ENCODE results near the gene ETFA. TPM values are rescaled to one million over a fixed set of nuclear protein-coding genes. Genes with fewer than 3 reads are reported as not detected.

The ETFA gene
- polyA plus RNA-seq, 4 donors = 156 to 179 (median 164) TPM

GRCh38 chr15:76179023-76179422 is 132.2 kb downstream of the ETFA start:
- DNase-seq (ENCODE audit: low read depth in 4 of 4, low spot score in 3 of 4) = no peak

- no peak for DNase-seq (ENCODE audit: low read depth in 4 of 4, low spot score in 3 of 4)
Measured at GRCh38 chr15:76178296-76179000, 132.8 kb downstream of the ETFA start.

- DNase-seq (ENCODE audit: low read depth in 4 of 4, low spot score in 3 of 4) = no peak
Measured at GRCh38 chr15:76177491-76178040, 133.7 kb downstream of the ETFA start.

- no peak for DNase-seq (ENCODE audit: low read depth in 4 of 4, low spot score in 3 of 4)
Measured at GRCh38 chr15:76176487-76177085, 134.7 kb downstream of the ETFA start.

- no peak for DNase-seq (ENCODE audit: low read depth in 4 of 4, low spot score in 3 of 4)
Measured at GRCh38 chr15:76176059-76176458, 135.2 kb downstream of the ETFA start.

- DNase-seq (ENCODE audit: low read depth in 4 of 4, low spot score in 3 of 4) = no peak
Measured at GRCh38 chr15:76175442-76175841, 135.8 kb downstream of the ETFA start.

- no peak for DNase-seq (ENCODE audit: low read depth in 4 of 4, low spot score in 3 of 4)
Measured at GRCh38 chr15:76174654-76175053, 136.6 kb downstream of the ETFA start.

GRCh38 chr15:76173317-76173834 is 137.9 kb downstream of the ETFA start:
- no peak for DNase-seq (ENCODE audit: low read depth in 4 of 4, low spot score in 3 of 4)

- DNase-seq (ENCODE audit: low read depth in 4 of 4, low spot score in 3 of 4) = no peak
Measured at GRCh38 chr15:76172782-76173181, 138.5 kb downstream of the ETFA start.

GRCh38 chr15:76169911-76170800 is 141.1 kb downstream of the ETFA start:
- no peak for DNase-seq (ENCODE audit: low read depth in 4 of 4, low spot score in 3 of 4)

- no peak for DNase-seq (ENCODE audit: low read depth in 4 of 4, low spot score in 3 of 4)
Measured at GRCh38 chr15:76169018-76169417, 142.3 kb downstream of the ETFA start.

GRCh38 chr15:76168237-76168984 is 142.9 kb downstream of the ETFA start:
- no peak for DNase-seq (ENCODE audit: low read depth in 4 of 4, low spot score in 3 of 4)

- no peak for DNase-seq (ENCODE audit: low read depth in 4 of 4, low spot score in 3 of 4)
Measured at GRCh38 chr15:76165951-76166350, 145.3 kb downstream of the ETFA start.

Other genes starting within 250 kb of the ETFA start
- gene ISL2, start 25.3 kb upstream of the ETFA start, polyA plus RNA-seq (ENCODE audit: insufficient read length in 4 of 4) = under 1 TPM in 1 of 4 donors, not detected in 3; 0.06 TPM

Measured in right renal pelvis (tissue), 4 donors.